GM19463 (cell line): ENCODE data around the gene CH25H.

Experiments used
- ATAC-seq: cut with Tn5 transposase; IDR thresholded peaks from one replicate; pipeline ENCODE4 v1.9.1; 2021; ENCODE audit warnings: mild to moderate bottlenecking, moderate library complexity; ENCODE audit not compliant: unreplicated experiment

CH25H gene

GRCh38 chr10:89235073-89235798, 28.1 kb upstream of the CH25H start:
- no peak for ATAC-seq

DNA sequence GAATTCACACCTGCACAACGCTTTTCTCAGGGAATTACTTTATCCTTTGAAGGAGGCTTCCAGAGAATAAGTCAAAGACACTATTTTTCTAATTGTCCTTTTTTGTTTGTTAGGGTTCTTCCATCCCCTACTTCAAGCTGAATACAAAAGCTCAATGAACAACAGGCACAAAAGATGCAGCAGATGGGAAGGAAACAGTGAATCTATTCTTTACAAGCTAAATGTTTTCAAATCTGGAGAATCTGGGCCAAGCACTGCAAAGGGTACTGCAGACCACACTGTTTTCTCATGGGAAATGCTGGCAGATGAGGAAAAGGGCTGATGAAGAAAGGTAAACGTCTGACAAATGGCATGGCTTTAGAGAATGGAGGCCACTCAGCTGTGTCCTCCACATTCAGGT, 25.9 kb upstream of the CH25H start:
- no peak for ATAC-seq

DNA sequence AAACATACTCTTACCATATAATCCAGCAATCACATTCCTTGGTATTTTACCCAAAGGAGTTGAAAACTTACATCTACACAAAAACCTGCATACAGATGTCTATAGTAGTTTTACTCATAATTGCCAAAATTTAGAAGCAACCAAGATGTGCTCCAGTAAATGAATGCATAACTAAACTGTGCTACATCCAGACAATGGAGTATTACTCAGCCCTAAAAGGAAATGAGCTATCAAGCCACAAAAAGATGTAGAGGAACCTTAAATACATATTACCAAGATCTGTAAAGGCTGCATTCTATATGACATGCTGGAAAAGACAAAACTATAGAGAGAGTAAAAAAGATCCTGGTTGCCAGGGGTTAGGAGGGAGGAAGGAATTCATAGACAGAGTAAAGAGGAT, 21.8 kb upstream of the CH25H start:
- ATAC-seq = no peak

GRCh38 chr10:89228146-89228545, 21.0 kb upstream of the CH25H start:
- no peak for ATAC-seq

GRCh38 chr10:89226891-89227290, 19.8 kb upstream of the CH25H start:
- no peak for ATAC-seq

GRCh38 chr10:89224739-89225443, 17.8 kb upstream of the CH25H start:
- ATAC-seq = no peak

GRCh38 chr10:89221919-89222318, 14.8 kb upstream of the CH25H start:
- ATAC-seq = no peak

- ATAC-seq = no peak
These were observed 12.5 kb upstream of the CH25H start for GRCh38 chr10:89219513-89220218.

DNA sequence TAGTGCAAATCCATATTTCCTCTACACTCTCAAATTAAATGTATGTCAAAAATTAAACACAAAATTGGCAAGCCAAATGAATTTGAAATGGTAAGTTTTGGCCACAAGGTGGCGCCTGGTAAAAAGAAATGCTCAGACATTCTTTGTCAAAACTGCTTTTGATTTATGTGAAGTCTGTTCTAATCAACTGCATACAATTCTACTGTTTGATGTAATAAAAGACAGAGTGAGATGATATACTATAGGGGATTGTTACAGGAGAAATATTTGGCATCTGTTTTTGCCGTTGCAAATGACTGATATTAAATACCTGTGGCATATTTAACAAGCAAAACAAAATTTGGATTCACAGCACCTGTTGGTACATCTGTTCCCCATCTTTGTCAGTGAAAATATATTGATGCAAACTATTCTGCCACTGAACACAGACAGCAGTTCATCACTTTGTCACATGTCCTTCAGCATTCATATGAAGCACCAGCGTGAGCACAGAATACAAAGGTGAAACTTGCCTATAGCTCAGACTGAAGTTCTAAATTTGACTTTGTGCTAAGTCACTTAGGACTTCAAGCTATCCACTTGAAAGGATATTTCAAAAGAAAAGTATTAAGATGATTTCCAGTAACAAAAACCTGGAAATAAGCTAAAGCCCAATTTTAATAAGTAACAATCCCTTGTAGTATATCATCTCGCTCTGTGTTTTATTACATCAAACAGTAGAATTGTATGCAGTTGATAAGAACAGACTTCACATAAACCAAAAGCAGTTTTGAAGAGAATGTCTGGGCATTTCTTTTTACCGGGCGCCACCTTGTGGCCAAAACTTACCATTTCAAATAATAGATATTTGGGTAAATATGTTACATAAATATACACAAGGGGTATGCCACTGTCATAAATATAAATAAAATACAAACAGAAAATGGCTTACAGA, 10.2 kb upstream of the CH25H start:
- ATAC-seq = no peak

DNA sequence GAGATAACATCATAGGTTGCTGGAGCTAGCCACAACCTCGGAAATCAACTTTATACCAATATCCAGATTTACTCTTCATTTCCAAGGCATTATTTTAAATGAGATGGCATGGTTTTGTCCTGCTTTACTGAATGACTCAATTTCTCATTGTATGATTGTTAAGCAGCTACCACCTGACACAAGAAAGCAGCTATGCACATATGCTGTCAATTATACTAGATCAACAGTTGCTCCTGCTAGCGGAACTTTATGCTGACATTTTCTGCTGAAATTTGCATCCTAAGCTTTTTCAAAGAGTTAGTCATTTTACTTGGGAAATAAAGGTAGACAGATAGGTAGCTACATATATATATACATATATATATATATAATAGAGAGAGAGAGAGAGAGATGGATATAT, 8.9 kb upstream of the CH25H start:
- ATAC-seq = no peak

- no peak for ATAC-seq
These were observed 8.4 kb upstream of the CH25H start for GRCh38 chr10:89215511-89215910.

- ATAC-seq = no peak
These were observed 7.5 kb upstream of the CH25H start for GRCh38 chr10:89214566-89215165.

- no peak for ATAC-seq
These were observed 6.2 kb upstream of the CH25H start for GRCh38 chr10:89213191-89213808.

GRCh38 chr10:89210794-89211425, 3.8 kb upstream of the CH25H start:
- no peak for ATAC-seq

DNA sequence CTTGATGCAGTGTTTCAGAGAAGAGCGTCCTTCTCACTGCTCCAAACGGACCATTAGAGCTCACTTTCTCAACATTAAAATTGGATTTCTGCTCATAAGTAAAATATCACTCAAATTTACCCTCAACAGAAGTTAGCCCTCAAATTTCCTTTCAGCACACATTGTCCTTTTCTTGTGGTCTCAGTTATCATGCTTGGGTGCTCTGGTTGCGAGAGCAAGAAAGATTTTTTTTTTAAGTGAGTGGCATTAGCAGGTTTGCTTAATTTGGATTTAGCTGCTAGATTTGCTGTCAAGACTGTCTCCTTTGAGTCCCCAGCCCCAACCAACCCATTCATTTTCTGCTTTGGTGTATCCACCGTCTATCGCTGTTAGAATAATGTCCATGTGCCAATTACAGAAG, 2.6 kb upstream of the CH25H start:
- ATAC-seq = no peak

DNA sequence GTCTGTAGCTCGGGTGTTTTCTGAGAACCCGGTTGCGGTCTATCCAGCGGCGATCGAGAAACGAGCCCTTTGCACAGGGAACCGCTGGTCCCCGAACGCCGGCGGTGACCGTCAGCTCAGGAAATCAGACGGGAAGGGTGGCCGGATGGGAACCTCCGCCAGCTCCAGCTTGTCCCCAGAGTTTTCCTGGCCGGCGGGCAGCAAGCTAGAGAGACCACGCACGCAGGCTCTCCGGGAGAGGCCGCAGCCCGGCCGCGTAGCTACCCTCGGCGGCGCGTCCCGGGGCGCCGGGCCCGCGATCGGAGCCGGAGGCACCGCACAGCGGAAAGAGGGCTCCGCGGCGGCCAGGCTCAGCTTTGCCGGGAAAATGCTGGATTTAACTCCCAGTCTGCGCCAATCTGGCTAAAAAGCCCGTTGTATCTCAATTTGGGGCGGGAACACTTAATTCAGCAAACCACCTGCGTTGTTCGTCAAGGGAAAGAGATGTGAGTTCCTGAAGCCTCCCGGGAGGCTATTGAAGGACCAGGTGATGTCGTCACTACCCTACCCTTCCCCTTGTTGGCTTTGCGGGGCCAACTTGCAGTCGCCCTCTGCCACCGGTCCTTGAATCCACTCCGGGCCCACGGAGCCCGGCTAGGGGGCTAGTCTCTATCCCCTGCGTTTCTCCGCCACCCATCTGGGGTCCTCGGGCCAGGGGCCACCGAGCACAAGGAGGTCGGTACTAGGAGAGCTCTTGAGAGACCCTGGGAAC, 859 bp upstream of the CH25H start:
- no peak for ATAC-seq

DNA sequence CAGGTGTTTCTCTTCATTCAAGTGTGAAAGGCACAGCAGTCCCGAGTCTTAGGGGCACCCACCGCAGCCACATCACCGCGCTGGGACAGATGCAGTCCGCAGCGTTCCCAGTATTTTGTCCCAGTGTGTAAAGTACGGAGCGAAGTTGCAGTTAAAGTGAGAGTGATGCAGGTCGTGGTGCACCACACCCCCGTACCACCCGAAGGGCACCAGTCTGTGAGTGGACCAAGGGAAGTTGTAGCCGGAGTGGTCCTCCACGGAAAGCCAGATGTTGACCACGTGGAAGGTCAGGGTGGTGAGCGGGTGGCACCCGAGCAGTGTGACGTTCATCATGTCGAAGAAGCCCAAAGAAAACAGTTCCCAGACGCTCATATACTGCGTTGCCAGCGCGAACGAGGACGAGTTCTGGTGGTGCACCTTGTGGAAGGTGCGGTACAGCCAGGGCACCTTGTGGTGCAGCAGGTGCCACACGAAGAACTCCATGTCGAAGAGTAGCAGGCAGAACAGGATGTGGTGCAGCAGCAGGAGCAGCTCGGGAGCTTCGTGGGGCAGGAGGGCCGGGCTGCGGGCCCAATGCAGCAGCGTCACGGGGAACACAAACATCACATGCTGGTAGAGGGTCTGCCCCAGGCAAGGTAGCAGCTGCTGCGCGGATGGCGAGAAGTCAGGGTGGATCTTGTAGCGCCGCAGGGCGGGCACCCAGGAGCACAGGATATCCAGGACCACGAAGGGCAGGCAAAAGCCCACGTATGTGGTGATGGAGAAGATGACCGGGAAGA, 526 bp downstream of the CH25H start:
- ATAC-seq = no peak

GRCh38 chr10:89204621-89205185, 2.4 kb downstream of the CH25H start:
- no peak for ATAC-seq
